ENCODE data around the gene PRRX1.

Gene PRRX1

DNA sequence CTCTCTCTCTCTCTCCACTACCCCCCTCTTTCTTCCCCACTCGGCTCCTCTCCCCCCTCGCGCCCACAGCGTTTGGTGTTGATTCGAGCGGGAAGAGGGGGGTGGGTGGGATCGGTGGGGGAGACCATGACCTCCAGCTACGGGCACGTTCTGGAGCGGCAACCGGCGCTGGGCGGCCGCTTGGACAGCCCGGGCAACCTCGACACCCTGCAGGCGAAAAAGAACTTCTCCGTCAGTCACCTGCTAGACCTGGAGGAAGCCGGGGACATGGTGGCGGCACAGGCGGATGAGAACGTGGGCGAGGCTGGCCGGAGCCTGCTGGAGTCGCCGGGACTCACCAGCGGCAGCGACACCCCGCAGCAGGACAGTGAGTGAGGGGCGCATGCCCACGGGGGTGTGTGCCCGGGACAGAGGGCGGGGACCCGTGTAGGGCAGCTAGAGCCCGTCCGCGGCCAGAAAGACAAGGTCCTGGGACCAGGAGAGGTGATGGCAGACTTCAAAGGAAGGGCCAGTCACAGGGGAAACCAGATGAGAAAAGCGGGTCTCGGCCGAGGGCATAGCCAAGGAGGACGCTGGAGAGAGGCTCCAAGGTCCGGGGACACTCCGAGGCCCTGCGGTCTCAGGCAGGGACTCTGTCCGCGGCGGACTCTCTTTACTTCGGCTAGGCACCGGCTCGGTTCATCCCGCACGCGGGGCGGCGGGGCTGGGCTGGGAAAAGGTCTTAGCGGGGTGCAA, at the start of gene PRRX1:
Gene PRRX1 (plus strand): TSS at position 39 of the 735 bp plus-strand sequence. CDS start 88 bp downstream, at position 127.
- peak; percentile 33 for DNase-seq (ENCODE audit: low spot score)

DNA sequence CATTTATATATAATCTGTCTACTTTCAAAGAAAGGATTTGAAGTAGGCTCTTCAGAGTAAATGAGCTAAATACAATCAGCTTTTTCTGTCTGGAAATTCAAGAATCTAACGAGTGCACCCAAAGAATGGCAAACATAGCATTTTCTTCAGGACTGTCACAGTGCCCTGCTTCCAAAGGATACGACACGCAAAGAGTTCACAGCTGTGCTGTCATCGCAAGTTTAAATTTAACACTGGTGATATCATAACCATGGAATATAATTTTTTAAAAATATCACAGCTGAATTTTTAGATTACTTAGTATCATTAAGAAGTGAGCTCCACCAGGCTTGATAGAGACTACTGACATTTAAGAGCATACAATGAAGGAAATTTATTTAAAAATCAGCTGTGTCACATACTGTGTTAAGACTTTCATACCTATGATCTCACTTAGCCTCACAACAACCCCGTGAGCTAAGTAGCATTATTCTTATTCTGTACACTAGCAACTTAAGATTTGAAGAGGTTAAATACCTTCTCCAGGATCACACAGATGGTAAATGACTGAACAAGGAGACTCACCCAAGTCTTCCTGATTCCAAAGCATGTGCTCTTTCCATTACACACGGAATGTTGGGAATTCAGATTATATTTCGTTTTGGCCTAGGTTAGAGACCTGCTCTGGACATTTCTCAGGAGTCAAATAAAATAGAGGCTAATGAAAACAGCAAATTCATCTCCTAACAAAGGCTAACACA, 46.2 kb upstream of the PRRX1 start:
- DNase-seq (ENCODE audit: low spot score), result no peak

DNA sequence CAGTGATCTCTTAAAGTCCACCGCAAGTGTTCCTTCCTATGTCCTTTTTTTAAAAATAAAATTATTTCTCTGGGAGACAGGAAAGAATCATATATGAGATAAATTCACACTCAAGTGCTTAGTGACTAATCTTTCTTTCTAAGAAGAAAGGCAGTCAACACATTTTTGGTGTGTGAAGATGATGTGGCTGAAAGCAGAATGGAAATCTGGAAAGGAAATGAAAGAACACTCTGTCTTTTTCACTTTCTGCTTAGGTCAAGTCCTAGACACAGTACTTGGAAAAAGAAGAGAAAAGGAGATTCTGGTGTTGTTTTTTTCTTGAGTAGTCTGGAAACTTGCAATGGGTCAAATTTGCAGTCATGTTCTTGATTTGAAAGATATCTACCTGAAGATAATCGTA, 45.5 kb upstream of the PRRX1 start:
- no peak for DNase-seq (ENCODE audit: low spot score)

DNA sequence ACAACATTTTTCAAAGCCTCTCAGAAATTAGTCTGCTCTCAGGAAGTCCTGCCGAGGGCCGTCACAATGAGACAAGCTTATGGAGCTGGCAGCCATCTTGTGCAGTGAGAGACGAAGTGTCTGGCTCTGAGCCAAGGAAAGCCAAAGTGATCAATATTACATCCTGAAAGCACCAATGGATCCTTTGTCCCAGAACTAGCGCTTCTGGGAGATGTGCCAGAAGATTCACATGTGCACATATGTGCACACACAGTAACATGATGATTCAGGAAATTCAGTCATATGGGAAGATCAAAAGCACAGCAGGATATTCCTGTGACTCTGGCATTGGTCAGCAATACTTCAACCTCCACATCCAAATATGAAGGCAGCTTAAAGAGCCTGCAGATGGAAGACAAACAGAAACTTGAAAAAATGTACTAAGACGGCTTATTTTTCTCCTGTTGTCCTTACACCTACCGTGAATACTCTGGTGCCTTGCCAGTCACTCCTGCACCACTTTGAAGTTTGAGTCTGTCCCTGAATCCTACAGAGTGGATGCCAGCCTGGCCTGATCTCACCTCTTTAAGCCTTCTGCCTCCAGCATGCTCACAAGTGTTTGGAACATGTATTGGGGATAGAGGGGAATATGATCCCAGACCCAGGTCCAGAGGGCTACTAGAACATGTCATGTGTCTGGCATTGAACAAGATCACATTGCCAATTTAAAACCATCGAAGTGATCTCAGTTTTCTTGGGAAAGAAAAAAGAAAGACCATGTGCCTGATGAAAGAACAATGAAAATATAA, 44.5 kb upstream of the PRRX1 start:
- DNase-seq (ENCODE audit: low spot score), result no peak

DNA sequence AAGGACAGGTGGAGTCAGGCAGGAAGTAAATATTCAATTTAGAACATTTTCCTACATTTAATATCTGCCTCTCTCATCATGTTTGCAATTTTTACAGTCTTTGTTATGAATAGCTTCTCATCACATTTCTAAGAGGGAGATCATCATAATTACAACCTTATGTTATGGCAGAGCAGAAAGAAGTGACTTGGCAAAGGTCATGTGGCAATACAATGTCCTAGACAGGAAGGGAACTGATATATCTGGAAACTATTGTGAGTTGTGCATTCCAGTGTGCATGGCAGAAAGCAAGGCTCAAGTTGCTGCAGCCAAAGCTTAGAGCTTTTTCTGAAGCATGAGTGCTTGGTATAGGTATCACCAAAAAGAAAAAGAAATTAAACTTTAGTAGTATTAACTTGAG, 43.8 kb upstream of the PRRX1 start:
- peak; percentile 53 for DNase-seq (ENCODE audit: low spot score)

DNA sequence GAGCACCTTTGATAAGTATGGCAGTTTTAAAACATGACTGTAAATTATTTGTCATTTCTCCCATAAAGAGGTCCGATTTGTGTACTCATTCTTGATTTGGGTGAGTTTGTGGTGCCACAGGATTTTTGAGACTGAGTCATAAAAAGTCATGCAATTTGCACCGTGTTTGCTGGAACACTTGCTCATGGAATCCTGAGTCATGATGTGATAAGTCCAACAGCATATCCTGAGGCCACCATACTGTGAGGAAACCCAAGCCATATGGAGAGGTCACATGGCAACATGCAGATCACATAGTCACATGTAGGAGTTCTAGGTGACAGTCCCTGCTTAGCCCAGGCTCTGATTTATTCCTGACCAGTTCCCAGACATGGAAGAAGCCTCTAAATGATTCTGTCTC, 40.8 kb upstream of the PRRX1 start:
- DNase-seq (ENCODE audit: low spot score), result peak; percentile 72

DNA sequence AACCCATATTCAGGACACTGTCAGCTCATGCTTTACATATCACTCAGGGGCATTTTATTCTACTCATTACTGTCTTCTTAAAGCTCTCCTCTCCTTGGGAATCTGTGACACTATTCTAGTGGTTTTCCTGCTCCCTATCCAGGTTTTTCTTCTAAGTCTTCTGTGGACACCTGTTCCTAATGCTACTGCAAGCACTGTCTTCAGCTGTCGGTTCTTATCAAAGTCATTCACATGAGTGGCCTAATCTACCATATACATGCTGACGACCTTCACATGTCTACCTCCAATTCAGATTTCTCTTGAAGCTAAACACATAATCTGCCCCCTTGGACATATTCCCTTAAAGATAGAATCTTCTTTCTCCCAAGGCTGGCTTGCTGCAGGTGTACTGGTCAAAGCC, 39.8 kb upstream of the PRRX1 start:
- no peak for DNase-seq (ENCODE audit: low spot score)

DNA sequence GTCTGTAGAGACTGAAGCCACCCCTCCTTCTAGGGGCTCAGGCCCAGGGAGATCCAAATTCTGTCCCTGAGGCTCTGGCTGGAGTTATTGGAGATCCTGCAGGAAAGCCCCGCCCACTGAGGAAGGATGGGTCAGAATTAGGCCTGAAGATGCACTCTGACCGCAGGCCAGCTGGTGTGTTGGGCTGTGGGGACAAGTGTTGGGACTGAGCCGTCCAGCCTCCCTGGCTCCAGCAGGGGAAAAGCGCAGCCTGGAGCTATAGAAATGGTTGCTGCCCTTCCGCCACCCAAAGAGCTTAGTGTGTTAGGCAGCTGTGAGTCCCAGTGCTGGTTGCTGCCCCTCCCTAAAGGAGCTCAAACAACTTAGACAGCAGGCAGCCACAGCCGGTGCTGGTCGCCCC, 33.0 kb upstream of the PRRX1 start:
- no peak for DNase-seq (ENCODE audit: low spot score)

DNA sequence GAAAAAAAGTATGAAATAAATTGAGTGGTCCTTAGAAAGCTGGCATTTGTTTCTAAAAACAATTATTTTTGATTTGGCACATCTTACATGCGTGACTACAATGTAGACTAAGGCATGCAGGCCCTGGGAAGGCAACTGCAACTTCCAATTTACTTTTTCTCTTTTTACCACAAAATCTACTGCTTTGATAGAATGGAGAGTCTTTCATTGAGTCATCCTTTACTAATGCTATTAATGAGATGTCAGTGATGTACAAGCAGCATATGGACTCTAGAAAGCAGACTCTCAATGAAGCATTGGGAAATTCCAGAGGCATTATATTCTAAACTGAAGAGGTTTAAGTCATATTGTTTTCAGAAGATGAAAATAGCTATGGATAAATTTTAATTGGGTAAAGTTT, 29.6 kb upstream of the PRRX1 start:
- DNase-seq (ENCODE audit: low spot score), result peak; percentile 43

DNA sequence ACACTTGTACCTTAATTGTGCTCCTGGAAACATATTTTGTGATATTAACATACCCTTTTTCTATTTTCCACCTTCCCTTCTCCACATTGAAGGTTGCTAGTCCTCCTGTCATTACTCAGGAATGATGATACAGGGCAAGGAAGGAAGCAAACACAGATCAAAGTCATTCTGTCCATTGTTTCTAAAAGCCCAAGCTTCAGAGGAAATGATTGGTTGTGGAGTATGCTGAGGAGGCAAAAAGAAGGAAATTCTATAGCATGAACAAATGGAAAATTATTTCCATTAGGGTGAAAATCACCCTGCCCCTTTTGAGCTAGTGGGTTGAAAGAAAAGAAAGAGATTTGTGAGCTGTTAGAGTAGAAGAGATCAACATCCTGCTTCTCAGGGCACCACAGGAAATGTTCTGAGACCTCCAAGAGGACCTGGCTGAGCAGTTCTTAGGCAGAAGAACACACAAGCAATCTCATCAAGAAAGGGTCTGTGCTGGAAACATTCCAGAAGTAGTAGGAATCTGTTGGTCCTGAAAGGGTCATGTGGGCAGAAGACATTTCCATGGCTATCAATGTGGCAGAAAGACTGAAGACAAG, 29.0 kb upstream of the PRRX1 start:
- no peak for DNase-seq (ENCODE audit: low spot score)

DNA sequence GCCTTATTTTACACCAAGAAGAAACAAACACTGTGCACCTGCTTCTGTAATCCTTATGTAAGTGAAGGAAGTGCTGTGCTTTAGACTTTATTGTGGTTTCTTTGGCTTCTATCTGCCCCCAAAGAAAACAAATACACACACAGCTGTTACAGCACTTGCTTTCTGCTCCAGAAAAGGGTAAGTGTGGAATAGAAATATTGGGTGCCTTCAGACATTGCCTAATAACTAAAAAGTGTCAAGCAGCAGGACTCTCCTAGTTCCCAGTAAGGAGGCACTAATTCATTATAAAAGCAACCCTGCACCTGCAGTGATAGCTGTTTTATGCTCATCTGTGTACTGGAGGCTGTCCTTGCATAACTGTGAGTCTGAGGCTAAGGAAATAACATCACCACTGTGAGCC, 23.4 kb upstream of the PRRX1 start:
- DNase-seq (ENCODE audit: low spot score), result no peak

DNA sequence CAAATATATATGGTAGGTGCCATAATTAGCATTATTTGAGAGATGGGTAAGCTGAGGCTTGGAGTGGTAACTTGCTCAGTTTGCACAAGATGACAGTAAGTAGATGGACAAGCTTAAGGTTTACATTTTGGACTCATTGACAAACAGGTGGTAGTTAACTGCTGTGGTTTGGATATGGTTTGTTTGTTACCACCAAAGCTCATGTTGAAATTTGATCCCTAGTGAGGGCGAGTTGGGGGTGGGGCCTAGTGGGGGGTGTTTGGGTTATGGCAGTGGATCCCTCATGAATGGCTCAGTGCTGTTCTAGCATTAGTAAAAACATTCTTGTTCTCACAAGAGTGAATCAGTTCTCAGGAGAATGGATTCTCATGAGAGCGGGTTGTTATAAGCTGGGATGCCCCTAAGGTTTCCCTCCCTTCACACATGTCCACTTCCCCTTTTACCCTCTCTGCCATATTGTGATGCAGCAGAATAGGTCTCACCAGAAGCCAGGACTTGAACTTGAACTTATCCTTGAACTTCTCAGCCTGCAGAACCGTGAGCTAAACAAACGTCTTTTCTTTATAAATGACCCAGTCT, 6.6 kb upstream of the PRRX1 start:
- DNase-seq (ENCODE audit: low spot score), result no peak

DNA sequence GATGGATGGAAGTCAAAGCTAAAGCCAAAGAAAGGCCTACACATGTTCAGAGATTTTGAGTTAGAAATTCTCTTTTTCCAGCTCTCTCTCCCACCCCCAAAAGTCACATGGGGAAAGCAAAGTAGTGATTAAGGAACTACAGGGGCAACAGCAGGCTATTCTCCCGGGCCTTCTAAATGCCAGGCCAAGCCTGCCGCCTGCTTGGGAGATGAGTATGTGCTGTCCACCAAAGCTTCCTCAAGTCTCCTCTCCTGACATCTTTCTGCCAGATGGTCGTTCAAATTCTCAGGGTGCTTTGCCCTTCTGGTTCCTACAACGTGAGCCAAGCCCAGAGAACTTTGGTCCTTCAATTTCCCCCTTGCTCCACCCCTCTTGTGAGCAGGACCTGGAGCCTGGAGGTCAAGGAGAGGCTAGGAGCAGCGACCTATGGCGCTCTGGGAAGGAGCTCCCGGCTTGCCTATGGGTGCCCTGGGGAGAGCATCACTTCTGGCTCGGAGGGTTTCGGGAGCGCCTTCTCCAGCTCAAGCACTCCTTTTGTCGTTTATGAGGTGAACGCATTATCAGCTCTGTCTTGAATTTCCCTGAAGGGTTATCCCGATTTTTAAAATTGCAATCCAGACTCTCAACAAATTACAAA, 4.4 kb upstream of the PRRX1 start:
- peak; percentile 15 for DNase-seq (ENCODE audit: low spot score)

DNA sequence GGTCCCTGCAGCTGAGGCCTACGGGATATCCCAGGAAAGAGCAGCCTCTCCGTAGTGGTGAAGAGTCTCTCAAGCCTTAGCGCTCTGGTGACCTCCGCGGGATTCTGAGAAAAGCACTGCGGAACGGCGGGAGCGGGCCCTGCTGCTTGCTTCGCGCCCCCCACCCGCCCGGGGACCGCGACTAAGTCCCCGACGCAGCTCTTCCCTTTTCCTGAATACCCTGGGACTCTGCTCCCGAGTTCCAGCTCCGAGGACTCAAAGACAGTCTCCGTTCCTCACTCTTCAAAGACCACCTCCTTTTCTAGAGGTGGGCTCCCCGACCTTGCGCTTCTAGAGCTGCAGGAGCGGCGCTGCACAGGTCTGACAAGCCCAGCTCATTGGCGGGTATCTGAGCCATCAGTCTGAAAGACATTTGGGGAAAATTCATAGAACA, 3.6 kb upstream of the PRRX1 start:
- DNase-seq (ENCODE audit: low spot score), result no peak

DNA sequence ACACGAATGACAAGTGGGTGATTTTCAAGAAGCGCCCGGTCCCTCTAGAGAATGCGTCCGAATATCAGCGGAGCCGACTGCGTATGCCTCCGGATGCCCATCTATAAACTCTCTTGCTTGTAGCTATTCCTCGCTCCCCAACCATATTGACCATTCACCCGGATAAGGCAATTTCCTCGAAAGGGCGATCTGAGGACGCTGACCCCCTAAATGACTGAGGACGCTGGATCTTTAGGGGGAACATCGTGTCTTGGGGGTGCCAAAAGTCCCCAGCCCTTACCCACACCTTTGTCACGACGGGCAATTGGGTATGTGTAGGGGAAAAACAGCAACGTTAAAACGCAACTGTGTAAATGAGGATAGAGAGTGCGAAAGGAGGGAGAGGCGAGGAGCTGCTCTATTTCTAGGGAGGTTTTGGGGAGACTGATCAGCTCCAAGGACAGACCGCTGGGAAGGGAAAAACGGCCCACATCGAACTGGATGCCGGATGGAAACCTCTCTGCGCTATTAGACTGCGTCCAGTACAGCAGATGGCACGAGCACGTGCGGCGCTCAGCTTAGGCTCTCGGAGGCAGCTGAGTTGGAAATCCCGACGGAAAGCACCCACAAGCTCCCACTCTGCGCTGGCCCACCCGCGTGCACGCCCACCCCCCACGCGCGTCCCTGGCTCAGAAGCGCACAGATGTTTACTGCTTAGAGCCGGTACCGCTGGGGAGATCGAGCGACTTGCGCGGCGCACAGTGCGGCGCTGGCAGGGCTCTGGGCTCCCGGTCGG, 2.9 kb upstream of the PRRX1 start:
- no peak for DNase-seq (ENCODE audit: low spot score)

DNA sequence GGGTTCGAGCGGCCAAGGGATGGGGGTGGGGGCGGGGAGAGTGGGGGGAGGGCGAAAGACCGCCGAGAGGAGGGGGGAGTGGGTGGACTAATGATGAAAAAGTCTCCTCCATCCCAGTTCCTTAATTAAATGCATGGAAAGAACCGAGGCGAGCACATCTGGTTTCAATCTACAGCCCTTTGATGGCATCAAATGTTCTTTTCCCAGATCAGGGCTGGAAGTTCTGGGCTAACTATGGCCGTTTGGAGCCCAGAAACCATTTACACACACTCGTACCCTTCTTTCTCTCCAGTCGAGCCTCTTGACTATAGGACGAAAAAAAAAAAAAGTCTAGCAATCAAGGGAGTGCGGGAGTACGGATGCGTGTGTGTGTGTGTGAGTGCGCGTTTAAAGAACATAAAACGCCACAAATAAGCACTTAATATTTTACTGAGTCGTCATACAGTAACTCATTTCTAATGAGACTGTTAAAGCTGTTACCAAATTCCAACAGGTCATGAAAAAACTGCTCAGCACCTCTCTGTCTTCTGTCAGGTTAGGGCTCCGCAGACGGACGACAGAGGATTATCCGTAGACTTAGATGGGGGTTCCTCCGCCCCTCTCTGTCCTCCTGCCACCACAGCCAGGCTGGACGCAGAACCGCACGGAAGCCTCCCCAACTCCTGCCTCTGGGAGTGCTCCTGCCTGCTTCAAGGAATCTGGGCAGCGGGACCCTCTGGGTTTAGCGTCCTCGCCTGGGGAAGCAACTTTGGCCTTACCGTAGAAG, 2.1 kb upstream of the PRRX1 start:
- DNase-seq (ENCODE audit: low spot score), result peak; percentile 55

DNA sequence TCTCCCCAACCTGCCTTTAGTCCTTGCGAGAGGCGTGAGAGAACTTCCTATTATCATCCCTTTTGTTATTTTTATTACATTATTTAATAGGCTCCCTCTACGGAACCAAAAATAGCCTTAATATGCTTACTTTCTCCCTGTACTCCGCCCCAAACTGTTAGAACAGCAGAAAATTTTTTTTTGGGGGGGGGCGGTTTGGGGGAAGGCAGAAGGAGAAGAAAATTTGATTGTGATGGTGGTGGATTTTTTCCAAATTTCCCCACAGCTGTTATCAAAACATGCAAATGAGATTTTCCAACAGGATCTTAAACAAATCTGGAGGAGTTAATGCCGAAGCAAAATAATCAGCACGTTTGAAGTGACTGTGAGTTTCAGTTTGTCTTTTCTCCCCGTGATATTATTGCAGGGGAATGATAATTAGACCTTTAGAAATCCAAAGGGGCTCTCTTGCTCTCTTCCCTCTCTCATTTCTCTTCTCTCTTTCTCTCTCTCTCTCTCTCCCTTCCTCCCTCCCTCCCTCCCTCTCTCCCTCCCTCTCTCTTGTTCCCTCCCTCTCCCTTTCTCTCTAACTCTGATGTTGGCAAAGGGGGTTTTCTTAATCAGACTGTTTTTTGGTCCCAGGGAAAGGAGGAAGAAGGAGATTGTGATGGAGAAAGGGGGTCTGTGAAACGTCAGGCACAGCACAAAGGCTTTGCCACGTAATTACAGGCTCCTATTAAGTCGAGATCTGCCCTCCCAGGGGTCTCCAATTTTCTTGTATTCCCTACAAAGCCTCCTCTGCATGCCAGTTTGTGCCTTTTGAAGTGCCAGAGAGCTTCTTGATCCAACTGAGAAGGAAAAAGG, 1.1 kb upstream of the PRRX1 start:
- no peak for DNase-seq (ENCODE audit: low spot score)

DNA sequence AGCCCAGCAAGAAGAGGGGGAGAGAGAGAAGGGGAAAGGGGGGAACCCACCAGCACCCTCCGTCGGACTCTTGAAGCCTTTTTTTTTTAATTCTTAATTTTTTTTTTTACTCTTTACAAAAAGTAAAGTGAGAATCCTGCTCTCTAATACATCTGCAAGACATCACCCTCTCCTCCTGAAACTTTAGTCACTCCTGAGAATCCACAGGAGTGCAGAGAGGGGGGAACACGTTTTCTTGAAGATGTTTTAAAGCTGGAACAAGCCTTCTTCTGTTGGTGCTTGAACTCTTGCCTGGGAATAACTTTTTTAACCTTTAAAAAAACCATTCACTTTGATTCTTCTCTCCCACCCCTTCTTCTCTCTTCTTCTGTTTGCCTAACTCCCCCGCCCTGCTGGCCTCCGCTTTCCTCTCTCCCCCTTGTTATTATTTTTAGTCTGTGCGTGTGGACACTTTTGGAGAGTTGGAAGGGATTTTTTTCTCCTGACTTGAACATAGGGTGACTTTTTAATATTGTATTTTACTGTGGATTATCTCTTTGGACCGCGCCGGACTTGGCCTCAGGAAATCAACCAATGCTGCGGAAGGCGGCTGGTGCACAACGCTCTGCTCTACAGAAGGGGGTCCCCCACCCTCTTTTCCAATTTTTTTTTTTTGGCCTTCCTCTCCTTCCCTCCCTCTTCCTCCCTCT, 383 bp upstream of the PRRX1 start:
- no peak for DNase-seq (ENCODE audit: low spot score)
